B cell (primary cell): ENCODE data around the gene USP9X.

Experiments used
- EZH2 ChIP-seq: IDR thresholded peaks from 2 replicates; pipeline ENCODE4 v1.6.1; 2012; ENCODE audit warnings: borderline replicate concordance, low read depth, mild to moderate bottlenecking, moderate library complexity, low read length; ENCODE audit not compliant: insufficient read depth, poor library complexity, severe bottlenecking
- TF ChIP-seq, protein P1 (sequence below): fragments of 200-600 bp; IDR thresholded peaks from one replicate; pipeline ENCODE4 v1.8.0; 2022; ENCODE audit warnings: antibody characterized with exemption, mild to moderate bottlenecking

DNA sequence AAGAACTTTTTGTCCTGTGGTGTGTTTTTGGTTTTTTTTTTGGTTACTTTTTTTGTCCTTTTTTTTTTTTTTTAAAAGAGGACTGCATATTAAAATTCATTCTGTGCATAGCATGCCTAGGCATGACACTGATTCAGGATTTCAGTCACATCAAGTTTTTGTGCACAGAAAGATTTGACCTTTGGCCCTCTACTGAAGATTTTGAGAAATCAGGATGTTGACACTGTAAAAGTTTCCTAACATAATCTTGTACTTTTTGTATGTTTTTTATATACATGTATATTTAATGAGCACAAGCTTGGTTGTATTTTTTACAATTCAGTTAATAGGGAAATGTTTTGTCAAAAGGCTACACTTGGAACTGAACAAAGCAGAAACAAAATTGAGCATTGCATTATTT is 148.7 kb downstream of the USP9X start:
- TF ChIP-seq, protein P1, sequence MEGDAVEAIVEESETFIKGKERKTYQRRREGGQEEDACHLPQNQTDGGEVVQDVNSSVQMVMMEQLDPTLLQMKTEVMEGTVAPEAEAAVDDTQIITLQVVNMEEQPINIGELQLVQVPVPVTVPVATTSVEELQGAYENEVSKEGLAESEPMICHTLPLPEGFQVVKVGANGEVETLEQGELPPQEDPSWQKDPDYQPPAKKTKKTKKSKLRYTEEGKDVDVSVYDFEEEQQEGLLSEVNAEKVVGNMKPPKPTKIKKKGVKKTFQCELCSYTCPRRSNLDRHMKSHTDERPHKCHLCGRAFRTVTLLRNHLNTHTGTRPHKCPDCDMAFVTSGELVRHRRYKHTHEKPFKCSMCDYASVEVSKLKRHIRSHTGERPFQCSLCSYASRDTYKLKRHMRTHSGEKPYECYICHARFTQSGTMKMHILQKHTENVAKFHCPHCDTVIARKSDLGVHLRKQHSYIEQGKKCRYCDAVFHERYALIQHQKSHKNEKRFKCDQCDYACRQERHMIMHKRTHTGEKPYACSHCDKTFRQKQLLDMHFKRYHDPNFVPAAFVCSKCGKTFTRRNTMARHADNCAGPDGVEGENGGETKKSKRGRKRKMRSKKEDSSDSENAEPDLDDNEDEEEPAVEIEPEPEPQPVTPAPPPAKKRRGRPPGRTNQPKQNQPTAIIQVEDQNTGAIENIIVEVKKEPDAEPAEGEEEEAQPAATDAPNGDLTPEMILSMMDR = no peak
- no peak for TF ChIP-seq EZH2
